Endothelial cell of umbilical vein (primary cell): ENCODE results near the gene PACS1. TPM values are rescaled to one million over a fixed set of nuclear protein-coding genes. Genes with fewer than 3 reads are reported as not detected.

Source experiments
- BruUV-seq: library from RNA; stranded (reverse); fragments of 400-500 nt; replicated peaks from 2 replicates; lab custom pipeline; 2021; lab: Mats Ljungman, UMichigan
- CTCF ChIA-PET: fragments of 300-600, 350-600 bp; sonication (Branson Sonifier 250); formaldehyde crosslinking; loops from one replicate; lab custom pipeline; 2021; ENCODE audit warnings: antibody characterized with exemption, inconsistent platforms; lab: Charles Lee
- POLR2A ChIA-PET: fragments of 300-600, 350-600 bp; sonication (Branson Sonifier 250); formaldehyde crosslinking; loops from one replicate; lab custom pipeline; 2021; ENCODE audit warnings: antibody characterized with exemption, inconsistent platforms; lab: Charles Lee
- DNase-seq: peaks from one replicate; pipeline ENCODE4 v3.0.0-alpha.2; 2011; ENCODE audit warnings: low read depth, low spot score
- FAIRE-seq: peaks from 2 replicates; lab custom pipeline; 2011; peaks lifted over from hg19 to GRCh38; lab: Jason Lieb, UNC
- H2AFZ ChIP-seq: 2 replicates; pipeline ENCODE4 v1.6.0; 2012; ENCODE audit warnings: low read depth, low read length, control low read depth, inconsistent platforms
- H3K27ac ChIP-seq: 2 replicates; pipeline ENCODE4 v1.5.1; 2011; ENCODE audit warnings: low read depth, mild to moderate bottlenecking, control low read depth, low read length, moderate library complexity; ENCODE audit not compliant: insufficient read depth
- H3K27me3 ChIP-seq, 2 experiments: 2 replicates each; pipeline versions ENCODE4 v1.6.0 to v1.6.1; 2011; ENCODE audit warnings: low read length in 2 of 2, mixed read lengths in 1 of 2; ENCODE audit not compliant: control insufficient read depth in 2 of 2, insufficient read depth in 2 of 2
- H3K36me3 ChIP-seq, 2 experiments: 2 replicates in 1 of 2; 3 replicates in 1 of 2; pipeline ENCODE4 v1.5.1; 2011; ENCODE audit warnings: low read length in 2 of 2, mild to moderate bottlenecking in 1 of 2, moderate library complexity in 1 of 2; ENCODE audit not compliant: control insufficient read depth in 2 of 2, insufficient read depth in 2 of 2; ENCODE audit errors: extremely low read depth in 1 of 2
- H3K4me1 ChIP-seq: 3 replicates; pipeline ENCODE4 v1.5.1; 2011; ENCODE audit warnings: mild to moderate bottlenecking, low read length; ENCODE audit not compliant: control insufficient read depth, insufficient read depth; ENCODE audit errors: extremely low read depth
- H3K4me2 ChIP-seq: 2 replicates; pipeline ENCODE4 v1.6.1; 2011; ENCODE audit warnings: low read length, control low read depth, mixed read lengths; ENCODE audit not compliant: insufficient read depth
- H3K4me3 ChIP-seq, 3 experiments: fragments of 200-600 bp in 1 of 3; sonication (generic), shearing (Covaris generic) in 1 of 3; replicated peaks in 1 of 3; 2 replicates each; pipeline ENCODE4 v1.5.1; 2011 to 2016; ENCODE audit warnings: control low read depth in 3 of 3, low read length in 3 of 3, mild to moderate bottlenecking in 2 of 3, inconsistent platforms in 1 of 3, low read depth in 1 of 3, moderate library complexity in 1 of 3; ENCODE audit not compliant: insufficient read depth in 1 of 3
- H3K79me2 ChIP-seq: 2 replicates; pipeline ENCODE4 v1.6.0; 2012; ENCODE audit warnings: low read length, inconsistent platforms; ENCODE audit not compliant: control insufficient read depth, insufficient read depth
- H3K9ac ChIP-seq: replicated peaks from 2 replicates; pipeline ENCODE3; 2011; ENCODE audit warnings: low read length, control low read depth; ENCODE audit not compliant: insufficient read depth; ENCODE audit errors: extremely low read depth
- H3K9me1 ChIP-seq: replicated peaks from 3 replicates; pipeline ENCODE4 v1.6.0; 2011; ENCODE audit warnings: mild to moderate bottlenecking, low read length; ENCODE audit not compliant: control insufficient read depth, insufficient read depth; ENCODE audit errors: extremely low read depth
- H3K9me3 ChIP-seq: replicated peaks from 2 replicates; pipeline ENCODE4 v1.5.1; 2012; ENCODE audit warnings: low read length, inconsistent platforms; ENCODE audit not compliant: control insufficient read depth, insufficient read depth
- H4K20me1 ChIP-seq: replicated peaks from 2 replicates; pipeline ENCODE3; 2011; ENCODE audit warnings: mild to moderate bottlenecking, low read length; ENCODE audit not compliant: control insufficient read depth, insufficient read depth; ENCODE audit errors: extremely low read depth
- CTCF ChIP-seq, 2 donors: IDR thresholded peaks; 1 replicate in 1 of 2; 2 replicates in 1 of 2; pipeline ENCODE4 v1.5.1; 2011; ENCODE audit warnings: low read length in 2 of 2, mild to moderate bottlenecking in 2 of 2, moderate library complexity in 2 of 2, control low read depth in 1 of 2, inconsistent platforms in 1 of 2, low read depth in 1 of 2; ENCODE audit not compliant: insufficient read depth in 1 of 2; ENCODE audit errors: extremely low read depth in 1 of 2
- EZH2 ChIP-seq: IDR thresholded peaks from 2 replicates; pipeline ENCODE4 v1.6.1; 2012; ENCODE audit warnings: borderline replicate concordance, low read depth, mild to moderate bottlenecking, moderate library complexity, low read length, inconsistent platforms; ENCODE audit not compliant: severe bottlenecking
- FOS ChIP-seq: IDR thresholded peaks from 2 replicates; pipeline ENCODE4 v1.6.1; 2011; ENCODE audit warnings: mild to moderate bottlenecking, low read length, moderate library complexity, borderline replicate concordance; ENCODE audit not compliant: insufficient read depth
- GATA2 ChIP-seq: IDR thresholded peaks from 2 replicates; pipeline ENCODE4 v1.7.0; 2011; ENCODE audit warnings: low read depth, mild to moderate bottlenecking, moderate library complexity, mixed read lengths, low read length; ENCODE audit not compliant: insufficient read length, insufficient read depth
- JUN ChIP-seq: IDR thresholded peaks from 2 replicates; pipeline ENCODE4 v1.6.1; 2011; ENCODE audit warnings: borderline replicate concordance, low read depth; ENCODE audit not compliant: insufficient read length, insufficient read depth
- MAX ChIP-seq: IDR thresholded peaks from 2 replicates; pipeline ENCODE4 v1.6.1; 2011; ENCODE audit not compliant: insufficient read depth, insufficient read length
- MYC ChIP-seq: IDR thresholded peaks from one replicate; pipeline ENCODE4 v1.6.1; 2011; ENCODE audit warnings: mild to moderate bottlenecking, low read depth, low read length
- POLR2A ChIP-seq: IDR thresholded peaks from 2 replicates; pipeline ENCODE4 v1.6.1; 2012; ENCODE audit warnings: low read depth, mild to moderate bottlenecking, control low read depth, low read length
- POLR2AphosphoS5 ChIP-seq: IDR thresholded peaks from 2 replicates; pipeline ENCODE4 v1.6.1; 2012; ENCODE audit warnings: low read depth, mild to moderate bottlenecking, control low read depth, low read length, moderate library complexity; ENCODE audit not compliant: insufficient read depth
- dilution Hi-C: fragments of 300-500 bp; cut with MboI; formaldehyde crosslinking; loops from one replicate; pipeline ENCODE4 v1.15.0; 2019; ENCODE audit warnings: low sequenced_read_pairs; ENCODE audit not compliant: extremely low pct_ligation_motif_present
- intact Hi-C: fragments of 100-400 bp; cut with micrococcal nuclease; formaldehyde crosslinking; loops from one replicate; pipeline ENCODE4 v1.10.0; 2022
- polyA plus RNA-seq, 4 experiments: library from polyadenylated mRNA; depleted of rRNA in 3 of 4; stranded (reverse) in 3 of 4; unstranded in 1 of 4; fragments of >200 nt; gene quantifications; 2 replicates each; pipeline versions ENCODE4 v1.2.1 to v1.2.3, GENCODE V29; 2011 to 2012; ENCODE audit warnings: missing spikeins in 1 of 4
- total RNA-seq: library from RNA; stranded (reverse); gene quantifications from 2 replicates; pipeline ENCODE4 v1.2.3, GENCODE V29; 2021

Gene PACS1
- total and polyA plus RNA-seq, 2 donors (not counting 3 experiments of a cell fraction or from before 2014, with no cell fraction given), result 26.4 to 64.4 TPM

- no peaks in the 10 kb centered on the region for H3K9me3 ChIP-seq
- H3K9ac ChIP-seq, result no peak overlapping the region
- H4K20me1 ChIP-seq, result no peaks in the 10 kb centered on the region
- no TSS peak for BruUV-seq
- H3K79me2 ChIP-seq, result no peaks in the 10 kb centered on the region
- intact Hi-C loops (no loop called here), dilution Hi-C loops (no loop called here)
- no peak for FAIRE-seq
- no peak for DNase-seq
- H3K9me1 ChIP-seq, result no peaks in the 10 kb centered on the region
- no peak for TF ChIP-seq MYC
- TF ChIP-seq EZH2, result no peak
- no peak for TF ChIP-seq GATA2
- no peak for TF ChIP-seq POLR2A
- TF ChIP-seq JUN, result no peak
- no peak for TF ChIP-seq POLR2AphosphoS5
- no peak for TF ChIP-seq FOS
- TF ChIP-seq CTCF (IDR thresholded peaks at IDR 0.05; ENCODE audit: extremely low read depth in 1 of 2, insufficient read depth in 1 of 2, low read depth in 1 of 2, low read length in 2 of 2), result no peak
- no peak for TF ChIP-seq MAX
- no peak overlapping the region for H3K27ac ChIP-seq
- H3K4me2 ChIP-seq, result no peak overlapping the region
- peaks cover 9% of the 10 kb centered on the region for H3K4me1 ChIP-seq
- H2AFZ ChIP-seq, result no peak overlapping the region
- no peak overlapping the region for H3K4me3 ChIP-seq
- ChIA-PET CTCF (interaction anchor here (2.3 to 2.8 kb wide), 2 partner anchors 10 to 19 kb away, joined by 7 read pairs; no protein-coding TSS in a partner anchor), POLR2A (no interaction called here)
- H3K36me3 ChIP-seq, result no peaks in the 10 kb centered on the region
- H3K27me3 ChIP-seq, result no peaks in the 10 kb centered on the region
Measured at GRCh38 chr11:66159324-66159984, 89.4 kb downstream of the PACS1 start.
